Skeletal muscle satellite cell (primary cell): Measurements from ENCODE around the gene OR2F2. TPM values are rescaled to one million over a fixed set of nuclear protein-coding genes. Genes with fewer than 3 reads are reported as not detected.

Experiments
- H3K27me3 ChIP-seq: 2 replicates; pipeline ENCODE4 v1.7.0; 2013; ENCODE audit warnings: low read length; ENCODE audit not compliant: control insufficient read depth, insufficient read depth
- H3K36me3 ChIP-seq: 2 replicates; pipeline ENCODE4 v1.7.0; 2013; ENCODE audit warnings: mild to moderate bottlenecking, control low read depth, low read length; ENCODE audit not compliant: insufficient read depth
- H3K4me1 ChIP-seq: 2 replicates; pipeline ENCODE4 v1.7.0; 2013; ENCODE audit warnings: low read length; ENCODE audit not compliant: control insufficient read depth, insufficient read depth
- H3K4me2 ChIP-seq: 2 replicates; pipeline ENCODE4 v1.7.0; 2013; ENCODE audit warnings: mild to moderate bottlenecking, low read length
- H3K4me3 ChIP-seq: 2 replicates; pipeline ENCODE4 v1.7.0; 2013; ENCODE audit warnings: low read length
- H3K9ac ChIP-seq: 2 replicates; pipeline ENCODE4 v1.7.0; 2013; ENCODE audit warnings: mild to moderate bottlenecking, low read depth, low read length, moderate library complexity
- H3K9me3 ChIP-seq: replicated peaks from 2 replicates; pipeline ENCODE4 v1.7.0; 2013; ENCODE audit warnings: mild to moderate bottlenecking, control low read depth, low read length
- total RNA-seq: library from RNA; depleted of rRNA; stranded (reverse); fragments of >200 nt; gene quantifications from 2 replicates; pipeline ENCODE4 v1.2.3, GENCODE V29; 2012; rRNA removed

The OR2F2 gene, protein sequence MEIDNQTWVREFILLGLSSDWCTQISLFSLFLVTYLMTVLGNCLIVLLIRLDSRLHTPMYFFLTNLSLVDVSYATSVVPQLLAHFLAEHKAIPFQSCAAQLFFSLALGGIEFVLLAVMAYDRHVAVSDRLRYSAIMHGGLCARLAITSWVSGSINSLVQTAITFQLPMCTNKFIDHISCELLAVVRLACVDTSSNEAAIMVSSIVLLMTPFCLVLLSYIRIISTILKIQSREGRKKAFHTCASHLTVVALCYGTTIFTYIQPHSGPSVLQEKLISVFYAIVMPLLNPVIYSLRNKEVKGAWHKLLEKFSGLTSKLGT
- total RNA-seq: not detected in 2 replicates

DNA sequence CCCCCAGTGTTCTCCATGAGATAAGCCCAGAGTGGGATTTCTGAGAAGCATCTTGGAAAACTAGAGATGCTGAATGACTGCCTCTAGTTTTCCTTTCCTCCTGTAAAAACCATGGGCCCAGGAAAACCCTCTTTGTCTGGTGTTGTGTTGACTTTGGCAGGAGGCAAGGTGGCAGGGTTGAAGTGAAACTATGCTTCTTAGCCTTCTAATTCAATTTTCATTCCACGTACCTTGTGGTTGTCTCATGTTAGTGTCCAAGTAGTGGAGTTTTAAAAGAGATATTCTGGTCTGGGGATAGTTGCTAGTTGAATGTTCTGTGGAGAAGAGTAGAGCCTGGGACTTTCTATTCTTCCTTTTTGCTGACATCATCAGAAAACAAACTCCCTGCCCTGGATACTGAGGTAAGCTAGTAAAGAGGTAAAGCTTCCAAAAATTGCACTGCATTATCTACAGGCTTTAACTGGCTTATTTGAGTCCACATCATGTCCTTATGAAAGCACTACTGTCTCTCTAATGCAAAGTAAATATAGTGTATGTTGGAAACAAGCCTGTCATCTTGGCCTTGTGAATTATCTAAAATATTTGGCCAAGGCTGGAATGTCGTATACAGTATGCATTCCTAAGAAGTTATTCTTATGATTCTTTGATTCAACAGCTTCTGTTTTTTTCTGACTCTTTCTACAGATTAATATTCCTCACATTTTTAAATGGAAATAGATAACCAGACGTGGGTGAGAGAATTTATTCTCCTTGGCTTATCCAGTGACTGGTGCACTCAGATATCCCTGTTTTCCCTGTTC lies at the start of gene OR2F2:
Gene OR2F2, plus strand, starts transcription at position 708 of the 800 bp plus-strand sequence. Its CDS starts 0 bp downstream, at position 708.
- no peaks in the 10 kb centered on the region for H3K27me3 ChIP-seq
- peak within 1 kb of the TSS; percentile 66 for H3K9ac ChIP-seq
- H3K9me3 ChIP-seq: no peaks in the 10 kb centered on the region
- peaks cover 38% of the 10 kb centered on the region for H3K4me1 ChIP-seq
- peak within 1 kb of the TSS; percentile 18 for H3K4me3 ChIP-seq
- peak within 1 kb of the TSS; percentile 41 for H3K4me2 ChIP-seq
- H3K36me3 ChIP-seq: no peaks in the 10 kb centered on the region

DNA sequence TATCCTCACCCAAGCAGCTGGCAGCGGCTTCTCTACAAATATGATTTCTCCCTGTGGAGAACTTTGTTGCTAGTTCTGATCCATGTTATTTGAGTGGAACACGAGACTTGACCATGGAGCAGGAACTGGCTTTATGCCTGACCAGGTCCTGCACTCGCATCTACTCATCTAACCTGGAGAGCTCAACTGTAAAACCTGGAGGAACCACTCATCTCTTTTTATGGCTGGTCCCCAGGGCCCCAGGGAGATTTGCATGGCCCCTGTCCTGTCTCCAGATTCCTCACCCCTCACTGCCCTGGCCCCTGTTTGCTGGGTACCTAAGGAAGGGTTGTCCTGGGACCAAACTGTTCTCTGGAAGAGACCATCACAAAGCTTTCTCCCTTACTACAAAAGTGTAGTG lies 49.1 kb upstream of the OR2F2 start:
- peaks cover 1% of the 10 kb centered on the region for H3K36me3 ChIP-seq
- H3K9ac ChIP-seq: no peak overlapping the region
- no peaks in the 10 kb centered on the region for H3K27me3 ChIP-seq
- H3K4me1 ChIP-seq: no peaks in the 10 kb centered on the region
- no peak overlapping the region for H3K4me2 ChIP-seq
- H3K4me3 ChIP-seq: no peak overlapping the region
- no peaks in the 10 kb centered on the region for H3K9me3 ChIP-seq

DNA sequence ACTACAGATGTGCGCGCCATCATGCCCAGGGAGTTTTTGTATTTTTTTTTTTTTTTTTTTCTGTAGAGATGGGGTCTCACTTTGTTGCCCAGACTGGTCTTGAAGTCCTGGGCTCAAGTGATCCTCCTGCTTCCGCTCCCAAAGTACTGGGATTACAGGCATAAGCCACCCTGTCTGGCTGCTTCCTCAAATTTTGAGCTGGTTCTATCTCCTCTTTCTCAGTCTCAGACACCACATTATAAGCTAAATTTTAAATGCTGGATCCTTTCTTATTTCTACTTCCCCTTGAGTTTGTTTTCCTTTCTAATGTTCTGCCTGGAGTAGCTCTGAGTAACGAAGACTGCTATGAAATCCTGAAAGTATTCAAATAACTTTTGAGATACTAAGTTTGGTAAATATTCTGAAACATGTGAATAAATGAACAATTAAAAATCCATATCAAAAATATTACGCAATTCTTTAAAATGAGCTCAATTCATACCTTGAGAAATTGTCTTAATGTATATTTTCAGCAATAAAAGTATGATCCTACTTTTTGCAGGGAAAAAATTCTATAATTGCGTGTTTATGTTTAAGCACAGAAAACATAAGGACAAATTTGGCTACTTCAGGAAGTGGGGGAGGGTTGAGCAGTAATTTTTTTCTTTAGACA lies 48.1 kb upstream of the OR2F2 start:
- H3K4me1 ChIP-seq: no peaks in the 10 kb centered on the region
- no peaks in the 10 kb centered on the region for H3K36me3 ChIP-seq
- no peak overlapping the region for H3K9ac ChIP-seq
- H3K4me3 ChIP-seq: no peak overlapping the region
- no peak overlapping the region for H3K4me2 ChIP-seq
- H3K9me3 ChIP-seq: no peaks in the 10 kb centered on the region
- H3K27me3 ChIP-seq: no peaks in the 10 kb centered on the region

DNA sequence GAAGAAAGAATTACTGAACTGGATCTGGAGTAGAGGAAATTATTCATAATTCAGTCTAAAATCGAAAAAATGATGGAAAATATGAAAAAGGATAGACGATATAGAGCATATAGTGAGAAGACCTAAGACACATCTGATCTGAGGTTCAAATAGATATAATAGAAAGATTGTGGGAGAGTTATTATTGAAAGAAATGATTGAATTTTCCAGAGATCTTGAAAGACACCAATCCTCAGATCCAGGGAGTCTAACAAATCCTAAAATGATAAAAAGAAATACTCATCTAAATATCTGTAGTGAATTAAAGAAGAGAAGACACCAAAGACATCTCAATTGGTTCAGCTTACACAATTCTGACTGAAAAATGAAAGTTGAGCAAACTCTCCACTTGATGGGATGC lies 46.0 kb upstream of the OR2F2 start:
- Histone ChIP-seq H3K36me3 (no peaks in the 10 kb centered on the region), H3K9me3 (no peaks in the 10 kb centered on the region), H3K27me3 (no peaks in the 10 kb centered on the region), H3K9ac (no peak overlapping the region), H3K4me1 (no peaks in the 10 kb centered on the region), H3K4me2 (no peak overlapping the region), H3K4me3 (no peak overlapping the region)

DNA sequence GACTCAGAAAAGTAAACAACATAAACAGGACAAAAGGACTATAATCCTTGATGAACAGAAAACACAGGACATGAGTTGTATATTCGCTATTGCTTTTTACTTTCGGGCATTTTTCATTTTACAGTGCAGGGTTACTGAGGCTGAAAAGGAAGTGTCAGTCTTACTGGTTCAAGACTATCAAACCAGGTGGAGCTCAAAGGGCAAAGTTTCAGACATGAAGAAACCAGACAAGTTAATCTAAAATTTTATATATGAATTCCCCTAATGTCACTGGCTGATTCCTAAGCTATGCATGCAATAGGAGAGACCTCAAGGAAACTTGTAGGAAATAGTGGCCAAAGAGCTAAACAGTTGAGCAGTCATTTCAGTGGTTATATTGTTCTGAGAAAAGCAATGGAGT lies 44.5 kb upstream of the OR2F2 start:
- H3K4me2 ChIP-seq: no peak overlapping the region
- no peaks in the 10 kb centered on the region for H3K27me3 ChIP-seq
- no peaks in the 10 kb centered on the region for H3K4me1 ChIP-seq
- no peak overlapping the region for H3K9ac ChIP-seq
- no peaks in the 10 kb centered on the region for H3K9me3 ChIP-seq
- no peak overlapping the region for H3K4me3 ChIP-seq
- no peaks in the 10 kb centered on the region for H3K36me3 ChIP-seq

DNA sequence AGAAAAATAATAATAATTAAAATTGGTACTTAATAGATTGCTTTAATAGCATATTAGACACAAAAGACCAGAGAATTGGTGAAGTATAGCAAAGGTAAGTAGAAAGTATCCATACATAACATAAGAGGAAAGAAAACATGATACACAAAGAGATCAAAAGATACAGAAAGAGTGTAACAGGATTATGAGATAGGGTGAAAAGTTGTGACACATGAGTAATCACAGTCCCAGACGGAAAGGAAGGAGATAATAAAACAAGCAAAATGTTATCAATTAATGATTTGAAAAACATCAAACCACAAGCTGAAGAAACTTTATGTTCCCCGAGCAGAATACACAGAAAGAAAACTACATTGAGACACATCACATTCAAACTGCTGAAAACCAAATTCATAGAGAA lies 43.6 kb upstream of the OR2F2 start:
- Histone ChIP-seq H3K4me2 (no peak overlapping the region), H3K9me3 (no peaks in the 10 kb centered on the region), H3K36me3 (no peaks in the 10 kb centered on the region), H3K27me3 (no peaks in the 10 kb centered on the region), H3K4me3 (no peak overlapping the region), H3K4me1 (no peaks in the 10 kb centered on the region), H3K9ac (no peak overlapping the region)

DNA sequence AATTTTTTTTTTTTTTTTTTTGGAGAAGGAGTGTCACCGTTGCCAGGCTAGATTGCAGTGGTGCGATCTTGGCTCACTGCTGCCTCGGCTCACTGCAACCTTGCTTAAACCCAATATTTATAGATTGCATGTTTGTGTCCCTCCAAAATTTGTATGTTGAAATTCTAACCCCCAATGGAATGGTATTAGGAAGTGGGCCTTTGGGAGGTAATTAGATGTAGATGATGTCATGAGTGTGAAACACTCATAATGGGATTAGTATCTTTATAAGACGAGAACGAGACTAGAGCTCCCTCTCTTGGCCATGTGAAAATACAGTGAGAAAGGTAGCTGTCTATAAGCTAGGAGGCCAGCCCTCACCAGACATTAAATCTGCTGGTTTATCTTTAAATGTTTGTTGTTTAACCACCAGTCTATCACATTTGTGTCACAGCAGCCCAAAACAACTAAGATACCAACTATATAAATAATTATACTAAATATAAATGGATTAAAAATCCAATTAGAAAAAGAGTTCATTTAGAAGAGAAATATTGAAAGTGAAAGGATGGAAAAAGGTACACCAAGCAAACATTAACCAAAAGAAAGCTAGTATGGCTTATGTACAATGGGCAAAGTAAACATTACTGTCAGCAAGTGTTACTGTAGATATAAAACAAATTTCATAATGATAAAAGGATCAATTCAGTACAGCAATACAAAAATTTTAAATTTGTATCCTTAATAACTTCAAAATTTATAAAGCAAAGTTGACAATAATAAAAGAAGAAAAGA lies 42.3 kb upstream of the OR2F2 start:
- Histone ChIP-seq H3K9me3 (no peaks in the 10 kb centered on the region), H3K27me3 (no peaks in the 10 kb centered on the region), H3K36me3 (no peaks in the 10 kb centered on the region), H3K4me1 (no peaks in the 10 kb centered on the region), H3K4me3 (no peak overlapping the region), H3K9ac (no peak overlapping the region), H3K4me2 (no peak overlapping the region)

DNA sequence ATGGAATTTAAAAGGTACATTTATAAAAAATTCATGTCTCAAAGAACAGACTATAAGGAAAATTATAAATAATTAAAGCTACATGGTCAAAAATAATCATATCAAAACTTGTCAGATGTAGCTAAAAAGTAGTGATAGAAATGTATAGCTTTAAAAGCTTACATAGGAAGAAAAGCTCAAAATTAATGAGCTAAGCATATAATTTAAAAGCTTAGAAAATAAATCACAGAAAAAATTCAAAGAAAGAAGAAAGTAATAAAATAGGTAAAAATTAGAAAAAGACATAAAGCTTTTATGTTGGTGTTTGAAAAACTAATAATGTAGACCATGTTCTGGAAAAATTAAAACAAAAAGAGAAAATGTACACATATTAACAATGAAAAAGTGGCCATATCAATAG lies 38.4 kb upstream of the OR2F2 start:
- Histone ChIP-seq H3K36me3 (no peaks in the 10 kb centered on the region), H3K9ac (no peak overlapping the region), H3K4me1 (peaks cover 22% of the 10 kb centered on the region), H3K4me3 (no peak overlapping the region), H3K27me3 (no peaks in the 10 kb centered on the region), H3K9me3 (no peaks in the 10 kb centered on the region), H3K4me2 (no peak overlapping the region)

DNA sequence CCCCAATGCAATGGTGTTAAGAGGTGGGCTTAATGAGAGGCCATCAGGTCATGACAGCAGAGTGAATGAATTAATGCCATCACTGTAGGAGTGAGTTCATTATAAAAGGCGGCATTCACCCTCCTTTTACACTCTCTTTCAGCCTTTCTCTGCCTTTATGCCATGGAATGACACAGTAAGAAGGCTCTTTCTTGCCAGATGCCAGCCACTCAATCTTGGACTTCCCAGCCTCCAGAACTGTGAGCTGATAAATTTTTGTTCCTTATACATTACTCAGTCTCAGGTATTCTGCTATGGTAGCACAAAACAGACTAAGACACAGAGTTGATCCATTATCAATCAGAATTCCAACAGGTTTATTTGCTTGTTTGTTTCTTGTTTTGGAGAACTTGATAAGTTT lies 36.2 kb upstream of the OR2F2 start:
- Histone ChIP-seq H3K4me1 (peaks cover 22% of the 10 kb centered on the region), H3K27me3 (no peaks in the 10 kb centered on the region), H3K4me2 (no peak overlapping the region), H3K9me3 (no peaks in the 10 kb centered on the region), H3K36me3 (no peaks in the 10 kb centered on the region), H3K9ac (no peak overlapping the region), H3K4me3 (no peak overlapping the region)

DNA sequence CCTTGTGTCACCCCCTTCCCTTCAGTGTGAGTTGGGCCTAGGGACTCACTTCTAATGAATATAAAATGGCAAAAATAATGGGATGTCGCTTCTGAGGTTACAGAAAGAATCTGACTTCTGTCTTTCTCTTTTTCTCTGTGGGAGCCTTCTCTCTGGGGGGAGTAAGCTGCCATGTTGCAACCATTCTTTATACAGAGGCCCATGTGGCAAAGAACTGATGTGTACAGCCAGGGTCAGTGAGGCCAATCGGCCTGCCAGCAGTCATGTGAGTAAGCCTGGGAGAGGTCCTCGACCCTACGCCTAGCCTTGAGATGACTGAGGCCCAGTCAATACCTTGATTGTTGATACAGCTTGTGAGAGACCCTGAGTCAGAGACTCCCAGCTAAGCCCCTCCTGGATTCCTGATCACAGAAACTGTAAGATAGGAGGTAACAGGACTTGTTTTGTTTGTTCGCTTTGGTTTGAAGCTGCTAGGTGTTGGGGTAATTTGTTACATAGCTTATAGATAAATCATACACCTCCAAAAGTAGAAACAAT lies 34.7 kb upstream of the OR2F2 start:
- peak overlapping the region; percentile 91 for H3K4me2 ChIP-seq
- peak overlapping the region; percentile 88 for H3K9ac ChIP-seq
- no peaks in the 10 kb centered on the region for H3K27me3 ChIP-seq
- peaks cover 22% of the 10 kb centered on the region for H3K4me1 ChIP-seq
- H3K9me3 ChIP-seq: no peaks in the 10 kb centered on the region
- H3K36me3 ChIP-seq: no peaks in the 10 kb centered on the region
- H3K4me3 ChIP-seq: peak overlapping the region; percentile 80

DNA sequence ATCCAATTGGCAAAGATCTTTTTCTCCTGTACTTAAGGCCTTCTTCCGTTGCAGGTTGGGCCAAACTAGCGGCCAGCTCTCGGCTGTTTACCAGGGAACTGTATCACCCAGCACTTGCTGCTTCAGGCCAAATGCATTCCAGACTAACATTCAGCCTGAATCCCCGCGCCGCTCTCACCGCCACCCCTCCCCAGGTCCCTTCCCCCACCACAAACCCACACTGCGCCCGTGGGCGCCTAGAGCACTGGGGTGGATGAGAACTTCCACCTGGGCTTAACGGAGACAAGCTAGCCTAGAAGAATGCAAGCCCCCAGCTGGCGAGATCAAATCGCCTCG lies 33.7 kb upstream of the OR2F2 start:
- peaks cover 22% of the 10 kb centered on the region for H3K4me1 ChIP-seq
- peak overlapping the region; percentile 91 for H3K4me2 ChIP-seq
- peak overlapping the region; percentile 88 for H3K9ac ChIP-seq
- no peaks in the 10 kb centered on the region for H3K36me3 ChIP-seq
- no peaks in the 10 kb centered on the region for H3K27me3 ChIP-seq
- H3K4me3 ChIP-seq: peak overlapping the region; percentile 80
- H3K9me3 ChIP-seq: no peaks in the 10 kb centered on the region
